ENCODE results near the gene PPRC1. TPM values are rescaled to one million over a fixed set of nuclear protein-coding genes. Genes with fewer than 3 reads are reported as not detected.

PPRC1 gene
- total and polyA plus RNA-seq, 2 experiments from 2014 or later, result 43.2 to 67.5 TPM

DNA sequence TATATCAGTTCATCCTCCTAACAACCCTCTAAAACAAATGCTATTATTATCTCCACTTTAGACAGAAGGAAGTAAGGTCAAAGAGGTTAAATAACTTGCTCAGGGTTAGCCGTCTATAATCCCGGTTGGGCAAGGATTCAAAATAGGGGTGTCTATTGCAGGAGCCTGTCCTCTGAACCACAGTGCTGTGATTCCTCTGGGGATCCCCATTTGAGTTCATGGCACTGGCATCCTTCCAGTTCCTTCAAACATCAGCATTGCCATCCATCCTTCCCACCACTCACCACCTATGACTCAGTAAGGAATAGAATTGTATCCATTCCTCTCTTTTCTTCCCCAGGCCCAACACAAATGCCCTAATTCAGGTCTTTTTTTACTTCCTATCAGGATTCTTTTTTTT lies 42.1 kb upstream of the PPRC1 start:
- no peak overlapping the region for H2AFZ ChIP-seq
- H3K27ac ChIP-seq (ENCODE audit: low read depth), result no peak overlapping the region
- H3K4me2 ChIP-seq, result no peak overlapping the region
- no peaks in the 10 kb centered on the region for H3K36me3 ChIP-seq (ENCODE audit: insufficient read depth)
- TF ChIP-seq ZNF331 (CRISPR knock-in tag; IDR thresholded peaks at IDR 0.05; ENCODE audit: low read depth) (no peak), EZH2 (IDR thresholded peaks at IDR 0.05; ENCODE audit: low read depth, unreplicated experiment) (no peak), CREB1 (CRISPR knock-in tag; IDR thresholded peaks at IDR 0.05; ENCODE audit: low read depth) (no peak), NANOG (IDR thresholded peaks at IDR 0.05; ENCODE audit: borderline replicate concordance) (no peak), EZH2phosphoT487 (IDR thresholded peaks at IDR 0.05; ENCODE audit: unreplicated experiment) (no peak), ZNF114 (CRISPR knock-in tag; IDR thresholded peaks at IDR 0.05) (no peak)
- TF ChIP-seq, protein P1, sequence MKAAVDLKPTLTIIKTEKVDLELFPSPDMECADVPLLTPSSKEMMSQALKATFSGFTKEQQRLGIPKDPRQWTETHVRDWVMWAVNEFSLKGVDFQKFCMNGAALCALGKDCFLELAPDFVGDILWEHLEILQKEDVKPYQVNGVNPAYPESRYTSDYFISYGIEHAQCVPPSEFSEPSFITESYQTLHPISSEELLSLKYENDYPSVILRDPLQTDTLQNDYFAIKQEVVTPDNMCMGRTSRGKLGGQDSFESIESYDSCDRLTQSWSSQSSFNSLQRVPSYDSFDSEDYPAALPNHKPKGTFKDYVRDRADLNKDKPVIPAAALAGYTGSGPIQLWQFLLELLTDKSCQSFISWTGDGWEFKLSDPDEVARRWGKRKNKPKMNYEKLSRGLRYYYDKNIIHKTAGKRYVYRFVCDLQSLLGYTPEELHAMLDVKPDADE (IDR thresholded peaks at IDR 0.05), result no peak
- TF ChIP-seq, protein P2, sequence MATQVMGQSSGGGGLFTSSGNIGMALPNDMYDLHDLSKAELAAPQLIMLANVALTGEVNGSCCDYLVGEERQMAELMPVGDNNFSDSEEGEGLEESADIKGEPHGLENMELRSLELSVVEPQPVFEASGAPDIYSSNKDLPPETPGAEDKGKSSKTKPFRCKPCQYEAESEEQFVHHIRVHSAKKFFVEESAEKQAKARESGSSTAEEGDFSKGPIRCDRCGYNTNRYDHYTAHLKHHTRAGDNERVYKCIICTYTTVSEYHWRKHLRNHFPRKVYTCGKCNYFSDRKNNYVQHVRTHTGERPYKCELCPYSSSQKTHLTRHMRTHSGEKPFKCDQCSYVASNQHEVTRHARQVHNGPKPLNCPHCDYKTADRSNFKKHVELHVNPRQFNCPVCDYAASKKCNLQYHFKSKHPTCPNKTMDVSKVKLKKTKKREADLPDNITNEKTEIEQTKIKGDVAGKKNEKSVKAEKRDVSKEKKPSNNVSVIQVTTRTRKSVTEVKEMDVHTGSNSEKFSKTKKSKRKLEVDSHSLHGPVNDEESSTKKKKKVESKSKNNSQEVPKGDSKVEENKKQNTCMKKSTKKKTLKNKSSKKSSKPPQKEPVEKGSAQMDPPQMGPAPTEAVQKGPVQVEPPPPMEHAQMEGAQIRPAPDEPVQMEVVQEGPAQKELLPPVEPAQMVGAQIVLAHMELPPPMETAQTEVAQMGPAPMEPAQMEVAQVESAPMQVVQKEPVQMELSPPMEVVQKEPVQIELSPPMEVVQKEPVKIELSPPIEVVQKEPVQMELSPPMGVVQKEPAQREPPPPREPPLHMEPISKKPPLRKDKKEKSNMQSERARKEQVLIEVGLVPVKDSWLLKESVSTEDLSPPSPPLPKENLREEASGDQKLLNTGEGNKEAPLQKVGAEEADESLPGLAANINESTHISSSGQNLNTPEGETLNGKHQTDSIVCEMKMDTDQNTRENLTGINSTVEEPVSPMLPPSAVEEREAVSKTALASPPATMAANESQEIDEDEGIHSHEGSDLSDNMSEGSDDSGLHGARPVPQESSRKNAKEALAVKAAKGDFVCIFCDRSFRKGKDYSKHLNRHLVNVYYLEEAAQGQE (IDR thresholded peaks at IDR 0.05; ENCODE audit: unreplicated experiment), result no peak
- no peaks in the 10 kb centered on the region for H3K27me3 ChIP-seq (ENCODE audit: insufficient read depth)
- H3K79me2 ChIP-seq (replicated peaks; ENCODE audit: insufficient read depth), result no peaks in the 10 kb centered on the region
- Mint-ChIP-seq H3K4me1 (no peaks in the 10 kb centered on the region), H3K27ac (no peak overlapping the region), H3K9me3 (no peaks in the 10 kb centered on the region; the same call in 2 of the 3 replicates), H3K36me3 (ENCODE audit: low read depth) (peaks cover 8% of the 10 kb centered on the region; the same call in 2 of the 3 replicates), H3K4me3 (no peak overlapping the region), H3K27me3 (ENCODE audit: insufficient read depth, low read depth, poor library complexity) (peaks cover 3% of the 10 kb centered on the region)
- H3F3A ChIP-seq (replicated peaks; ENCODE audit: low read depth), result no peaks in the 10 kb centered on the region
- DNase-seq (ENCODE audit: low spot score), result no peak
- no peaks in the 10 kb centered on the region for H3K4me1 ChIP-seq (ENCODE audit: insufficient read depth)
- no peaks in the 10 kb centered on the region for H4K20me1 ChIP-seq (replicated peaks; ENCODE audit: insufficient read depth)
- H3K4me3 ChIP-seq, result no peak overlapping the region
- H3K9me2 ChIP-seq (ENCODE audit: insufficient read depth), result no peaks in the 10 kb centered on the region
- no peak for ATAC-seq

DNA sequence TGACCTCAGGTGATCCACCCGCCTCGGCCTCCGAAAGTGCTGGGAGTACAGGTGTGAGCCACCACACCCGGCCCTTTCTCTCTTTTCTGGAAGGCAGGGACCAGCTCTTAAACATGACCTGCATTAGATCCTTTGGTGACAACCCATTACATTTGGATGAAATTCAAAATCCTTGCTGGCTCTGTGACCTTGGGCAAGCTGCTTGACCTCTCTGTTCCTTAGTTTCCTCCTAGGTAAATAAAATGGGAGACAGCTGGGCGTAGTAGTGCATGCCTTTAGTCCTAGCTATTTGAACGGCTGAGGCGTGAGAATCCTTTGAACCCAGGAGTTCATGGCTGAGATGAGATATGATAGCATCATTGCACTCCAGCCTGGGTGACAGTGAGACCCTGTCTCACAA lies 36.4 kb upstream of the PPRC1 start:
- H3K36me3 ChIP-seq (ENCODE audit: insufficient read depth), result peaks cover 12% of the 10 kb centered on the region; the same call in 1 of the 2 replicates
- no peak overlapping the region for H3K4me3 Mint-ChIP-seq
- no peaks in the 10 kb centered on the region for H3K9me2 ChIP-seq (ENCODE audit: insufficient read depth)
- peaks cover 3% of the 10 kb centered on the region for H3K27me3 Mint-ChIP-seq (ENCODE audit: insufficient read depth, low read depth, poor library complexity)
- no peaks in the 10 kb centered on the region for H4K20me1 ChIP-seq (replicated peaks; ENCODE audit: insufficient read depth)
- no peaks in the 10 kb centered on the region for H3K4me1 ChIP-seq (ENCODE audit: insufficient read depth)
- ATAC-seq, result no peak
- H3K79me2 ChIP-seq (replicated peaks; ENCODE audit: insufficient read depth), result no peaks in the 10 kb centered on the region
- DNase-seq (ENCODE audit: low spot score), result no peak
- no peaks in the 10 kb centered on the region for H3K27me3 ChIP-seq (ENCODE audit: insufficient read depth)
- H3K4me3 ChIP-seq, result no peak overlapping the region
- peaks cover 27% of the 10 kb centered on the region for H3K36me3 Mint-ChIP-seq (ENCODE audit: low read depth)
- H3K27ac ChIP-seq (ENCODE audit: low read depth), result no peak overlapping the region
- H3K4me1 Mint-ChIP-seq, result no peaks in the 10 kb centered on the region
- no peaks in the 10 kb centered on the region; the same call in 2 of the 3 replicates for H3K9me3 Mint-ChIP-seq
- H3K4me2 ChIP-seq, result no peak overlapping the region
- no peak overlapping the region for H2AFZ ChIP-seq
- H3K27ac Mint-ChIP-seq, result no peak overlapping the region
- 0 out of 2 replicates have a peak, but pooled peaks cover 4% of the 10 kb centered on the region for H3F3A ChIP-seq (replicated peaks; ENCODE audit: low read depth)
- TF ChIP-seq POLR2AphosphoS5 (IDR thresholded peaks at IDR 0.05; ENCODE audit: low read depth) (no peak), CREB1 (CRISPR knock-in tag; IDR thresholded peaks at IDR 0.05; ENCODE audit: low read depth) (no peak), JUNB (IDR thresholded peaks at IDR 0.05; ENCODE audit: unreplicated experiment) (no peak), NANOG (IDR thresholded peaks at IDR 0.05; ENCODE audit: borderline replicate concordance) (no peak)
- TF ChIP-seq, protein P1 (IDR thresholded peaks at IDR 0.05), result no peak
- TF ChIP-seq, protein P3, sequence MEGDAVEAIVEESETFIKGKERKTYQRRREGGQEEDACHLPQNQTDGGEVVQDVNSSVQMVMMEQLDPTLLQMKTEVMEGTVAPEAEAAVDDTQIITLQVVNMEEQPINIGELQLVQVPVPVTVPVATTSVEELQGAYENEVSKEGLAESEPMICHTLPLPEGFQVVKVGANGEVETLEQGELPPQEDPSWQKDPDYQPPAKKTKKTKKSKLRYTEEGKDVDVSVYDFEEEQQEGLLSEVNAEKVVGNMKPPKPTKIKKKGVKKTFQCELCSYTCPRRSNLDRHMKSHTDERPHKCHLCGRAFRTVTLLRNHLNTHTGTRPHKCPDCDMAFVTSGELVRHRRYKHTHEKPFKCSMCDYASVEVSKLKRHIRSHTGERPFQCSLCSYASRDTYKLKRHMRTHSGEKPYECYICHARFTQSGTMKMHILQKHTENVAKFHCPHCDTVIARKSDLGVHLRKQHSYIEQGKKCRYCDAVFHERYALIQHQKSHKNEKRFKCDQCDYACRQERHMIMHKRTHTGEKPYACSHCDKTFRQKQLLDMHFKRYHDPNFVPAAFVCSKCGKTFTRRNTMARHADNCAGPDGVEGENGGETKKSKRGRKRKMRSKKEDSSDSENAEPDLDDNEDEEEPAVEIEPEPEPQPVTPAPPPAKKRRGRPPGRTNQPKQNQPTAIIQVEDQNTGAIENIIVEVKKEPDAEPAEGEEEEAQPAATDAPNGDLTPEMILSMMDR (conservative IDR thresholded peaks at IDR 0.05; ENCODE audit: low read depth in 2 of 2), result no peak
